ENCODE data around the gene GTPBP1. TPM values are rescaled to one million over a fixed set of nuclear protein-coding genes. Genes with fewer than 3 reads are reported as not detected.

GTPBP1 gene
- total and polyA plus RNA-seq, 2 of the 13 experiments (the other 11 are each of a cell fraction or from before 2014, with no cell fraction given), result 22.3 to 27.0 TPM

DNA sequence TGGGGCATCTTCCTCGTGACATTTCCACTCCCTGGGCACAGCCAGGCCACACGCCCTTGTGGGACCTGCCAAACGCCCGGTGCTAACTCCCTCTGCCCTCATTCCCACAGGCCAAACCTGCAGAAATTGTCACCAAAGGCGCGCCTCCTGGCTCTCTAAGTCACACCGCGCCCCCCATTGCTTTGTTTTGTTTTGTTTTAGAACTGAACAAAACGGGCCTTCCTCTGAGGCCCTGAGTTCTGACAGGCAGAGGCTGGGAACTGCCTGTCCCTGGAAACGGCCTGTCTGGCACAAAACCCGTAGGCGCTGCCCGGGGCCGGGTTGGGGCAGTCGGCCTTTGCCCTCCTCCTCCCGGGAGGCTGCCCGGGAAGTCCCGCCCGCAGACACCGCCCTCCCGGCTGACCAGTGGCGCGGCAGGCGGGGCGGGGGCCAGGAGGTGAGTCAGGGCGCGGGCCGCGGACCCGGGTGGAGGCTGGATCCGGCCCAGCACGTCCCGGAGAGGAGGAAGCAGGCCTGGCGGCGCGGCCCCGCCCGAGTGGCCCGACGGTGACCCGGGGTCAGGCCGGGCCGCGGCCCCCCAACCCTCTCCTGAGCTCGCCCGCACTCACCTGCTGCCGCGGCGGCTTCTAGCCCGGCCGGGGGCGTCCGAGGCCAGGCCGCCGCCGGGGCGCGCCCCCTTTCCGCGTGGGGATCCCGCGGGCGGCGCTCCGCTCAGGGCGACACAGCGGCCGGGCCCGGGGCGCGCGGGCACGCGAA, 49.6 kb downstream of the GTPBP1 start (continued):
- TF ChIP-seq ZFP36L2 (CRISPR knock-in tag; IDR thresholded peaks at IDR 0.05) (no peak), RBFOX2 (IDR thresholded peaks at IDR 0.05; ENCODE audit: low read depth, low read length) (peak; percentile 87), ZNF678 (CRISPR knock-in tag; IDR thresholded peaks at IDR 0.05) (0 out of 2 replicates have a peak, but pooled peaks have one; percentile 55), ZNF121 (CRISPR knock-in tag; IDR thresholded peaks at IDR 0.05) (no peak), ZEB1 (IDR thresholded peaks at IDR 0.05; ENCODE audit: insufficient replicate concordance, low read depth) (peak; percentile 50), ZNF552 (CRISPR knock-in tag; IDR thresholded peaks at IDR 0.05; ENCODE audit: borderline replicate concordance) (no peak), ZNF101 (CRISPR knock-in tag; IDR thresholded peaks at IDR 0.05; ENCODE audit: borderline replicate concordance, low read depth) (0 out of 2 replicates have a peak, but pooled peaks have one; percentile 58), FOSL2 (CRISPR knock-in tag; IDR thresholded peaks at IDR 0.05) (peak; percentile 92), ZNF33B (CRISPR knock-in tag; IDR thresholded peaks at IDR 0.05) (peak; percentile 46; the same call in 1 of the 2 replicates), IRX3 (CRISPR knock-in tag; IDR thresholded peaks at IDR 0.05; ENCODE audit: borderline replicate concordance, low read depth) (0 out of 2 replicates have a peak, but pooled peaks have one; percentile 21), ZNF841 (CRISPR knock-in tag; IDR thresholded peaks at IDR 0.05; ENCODE audit: borderline replicate concordance) (no peak), ZNF556 (CRISPR knock-in tag; IDR thresholded peaks at IDR 0.05; ENCODE audit: borderline replicate concordance) (0 out of 2 replicates have a peak, but pooled peaks have one; percentile 68), ZZZ3 (CRISPR knock-in tag; IDR thresholded peaks at IDR 0.05; ENCODE audit: borderline replicate concordance) (no peak; the same call in 1 of the 2 replicates)
- TF ChIP-seq, protein P1, sequence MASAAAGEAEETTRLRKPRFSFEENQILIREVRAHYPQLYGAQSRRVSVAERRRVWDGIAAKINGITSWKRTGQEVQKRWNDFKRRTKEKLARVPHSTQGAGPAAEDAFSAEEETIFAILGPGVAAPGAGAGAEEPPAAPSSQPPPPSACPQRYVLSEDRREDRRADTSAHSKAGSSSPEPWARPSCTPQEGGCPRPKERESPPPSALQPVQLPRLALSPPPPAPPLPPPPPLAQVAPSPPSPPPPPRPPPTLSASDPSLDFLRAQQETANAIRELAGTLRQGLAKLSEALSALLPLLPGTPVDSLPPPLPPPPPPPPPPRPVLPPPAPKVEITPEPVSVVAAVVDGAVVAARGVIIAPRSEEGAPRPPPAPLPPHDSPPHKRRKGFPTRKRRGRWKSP (CRISPR knock-in tag; IDR thresholded peaks at IDR 0.05), result peak; percentile 59; the same call in 1 of the 2 replicates
- TF ChIP-seq, protein P2, sequence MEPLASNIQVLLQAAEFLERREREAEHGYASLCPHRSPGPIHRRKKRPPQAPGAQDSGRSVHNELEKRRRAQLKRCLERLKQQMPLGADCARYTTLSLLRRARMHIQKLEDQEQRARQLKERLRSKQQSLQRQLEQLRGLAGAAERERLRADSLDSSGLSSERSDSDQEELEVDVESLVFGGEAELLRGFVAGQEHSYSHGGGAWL (CRISPR knock-in tag; IDR thresholded peaks at IDR 0.05), result peak; percentile 63; the same call in 1 of the 2 replicates
- TF ChIP-seq, protein P3, sequence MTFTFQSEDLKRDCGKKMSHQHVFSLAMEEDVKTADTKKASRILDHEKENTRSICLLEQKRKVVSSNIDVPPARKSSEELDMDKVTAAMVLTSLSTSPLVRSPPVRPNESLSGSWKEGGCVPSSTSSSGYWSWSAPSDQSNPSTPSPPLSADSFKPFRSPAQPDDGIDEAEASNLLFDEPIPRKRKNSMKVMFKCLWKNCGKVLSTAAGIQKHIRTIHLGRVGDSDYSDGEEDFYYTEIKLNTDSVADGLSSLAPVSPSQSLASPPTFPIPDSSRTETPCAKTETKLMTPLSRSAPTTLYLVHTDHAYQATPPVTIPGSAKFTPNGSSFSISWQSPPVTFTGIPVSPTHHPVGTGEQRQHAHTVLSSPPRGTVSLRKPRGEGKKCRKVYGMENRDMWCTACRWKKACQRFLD (CRISPR knock-in tag; IDR thresholded peaks at IDR 0.05; ENCODE audit: borderline replicate concordance), result no peak
- TF ChIP-seq, protein P4, sequence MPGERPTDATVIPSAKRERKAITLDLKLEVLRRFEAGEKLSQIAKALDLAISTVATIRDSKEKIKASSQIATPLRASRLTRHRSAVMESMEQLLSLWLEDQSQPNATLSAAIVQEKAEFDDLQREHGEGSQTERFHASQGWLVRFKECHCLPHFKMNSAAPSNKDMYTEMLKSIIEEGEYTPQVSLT (CRISPR knock-in tag; IDR thresholded peaks at IDR 0.05; ENCODE audit: borderline replicate concordance, low read depth), result no peak
- TF ChIP-seq, protein P5, sequence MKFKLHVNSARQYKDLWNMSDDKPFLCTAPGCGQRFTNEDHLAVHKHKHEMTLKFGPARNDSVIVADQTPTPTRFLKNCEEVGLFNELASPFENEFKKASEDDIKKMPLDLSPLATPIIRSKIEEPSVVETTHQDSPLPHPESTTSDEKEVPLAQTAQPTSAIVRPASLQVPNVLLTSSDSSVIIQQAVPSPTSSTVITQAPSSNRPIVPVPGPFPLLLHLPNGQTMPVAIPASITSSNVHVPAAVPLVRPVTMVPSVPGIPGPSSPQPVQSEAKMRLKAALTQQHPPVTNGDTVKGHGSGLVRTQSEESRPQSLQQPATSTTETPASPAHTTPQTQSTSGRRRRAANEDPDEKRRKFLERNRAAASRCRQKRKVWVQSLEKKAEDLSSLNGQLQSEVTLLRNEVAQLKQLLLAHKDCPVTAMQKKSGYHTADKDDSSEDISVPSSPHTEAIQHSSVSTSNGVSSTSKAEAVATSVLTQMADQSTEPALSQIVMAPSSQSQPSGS (CRISPR knock-in tag; IDR thresholded peaks at IDR 0.05), result peak; percentile 39; the same call in 1 of the 2 replicates
- TF ChIP-seq, protein P6, sequence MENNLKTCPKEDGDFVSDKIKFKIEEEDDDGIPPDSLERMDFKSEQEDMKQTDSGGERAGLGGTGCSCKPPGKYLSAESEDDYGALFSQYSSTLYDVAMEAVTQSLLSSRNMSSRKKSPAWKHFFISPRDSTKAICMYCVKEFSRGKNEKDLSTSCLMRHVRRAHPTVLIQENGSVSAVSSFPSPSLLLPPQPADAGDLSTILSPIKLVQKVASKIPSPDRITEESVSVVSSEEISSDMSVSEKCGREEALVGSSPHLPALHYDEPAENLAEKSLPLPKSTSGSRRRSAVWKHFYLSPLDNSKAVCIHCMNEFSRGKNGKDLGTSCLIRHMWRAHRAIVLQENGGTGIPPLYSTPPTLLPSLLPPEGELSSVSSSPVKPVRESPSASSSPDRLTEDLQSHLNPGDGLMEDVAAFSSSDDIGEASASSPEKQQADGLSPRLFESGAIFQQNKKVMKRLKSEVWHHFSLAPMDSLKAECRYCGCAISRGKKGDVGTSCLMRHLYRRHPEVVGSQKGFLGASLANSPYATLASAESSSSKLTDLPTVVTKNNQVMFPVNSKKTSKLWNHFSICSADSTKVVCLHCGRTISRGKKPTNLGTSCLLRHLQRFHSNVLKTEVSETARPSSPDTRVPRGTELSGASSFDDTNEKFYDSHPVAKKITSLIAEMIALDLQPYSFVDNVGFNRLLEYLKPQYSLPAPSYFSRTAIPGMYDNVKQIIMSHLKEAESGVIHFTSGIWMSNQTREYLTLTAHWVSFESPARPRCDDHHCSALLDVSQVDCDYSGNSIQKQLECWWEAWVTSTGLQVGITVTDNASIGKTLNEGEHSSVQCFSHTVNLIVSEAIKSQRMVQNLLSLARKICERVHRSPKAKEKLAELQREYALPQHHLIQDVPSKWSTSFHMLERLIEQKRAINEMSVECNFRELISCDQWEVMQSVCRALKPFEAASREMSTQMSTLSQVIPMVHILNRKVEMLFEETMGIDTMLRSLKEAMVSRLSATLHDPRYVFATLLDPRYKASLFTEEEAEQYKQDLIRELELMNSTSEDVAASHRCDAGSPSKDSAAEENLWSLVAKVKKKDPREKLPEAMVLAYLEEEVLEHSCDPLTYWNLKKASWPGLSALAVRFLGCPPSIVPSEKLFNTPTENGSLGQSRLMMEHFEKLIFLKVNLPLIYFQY (CRISPR knock-in tag; IDR thresholded peaks at IDR 0.05; ENCODE audit: borderline replicate concordance), result peak; percentile 94; the same call in 1 of the 2 replicates
